ENCODE data around the gene PATE2. TPM values are rescaled to one million over a fixed set of nuclear protein-coding genes. Genes with fewer than 3 reads are reported as not detected.

PATE2 gene
- total RNA-seq, 4 donors from 2014 or later = 0.85 TPM; not detected in 3

DNA sequence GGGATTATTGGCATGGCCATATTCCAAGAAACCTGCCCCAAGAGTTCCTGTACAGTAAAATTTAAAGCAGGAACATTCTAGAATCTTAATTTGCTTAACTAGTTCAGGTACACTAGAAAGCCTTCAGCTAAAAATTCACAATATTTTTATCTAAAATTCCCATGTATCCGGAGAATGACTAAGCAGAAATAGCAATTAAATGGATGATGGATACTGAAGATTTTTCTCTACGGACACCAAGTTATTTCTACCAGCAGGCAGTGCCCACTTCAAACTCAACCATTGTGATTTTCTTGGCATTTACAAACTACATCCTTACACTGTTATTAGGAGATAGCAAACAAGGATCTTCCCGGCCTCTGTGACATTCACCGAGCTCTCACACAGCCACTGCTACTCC is 12.2 kb upstream of the PATE2 start:
- H3K4me3 ChIP-seq = no peak overlapping the region
- peaks cover 0 to 4% of the 10 kb centered on the region in 2 donors for H3K9me3 ChIP-seq
- intact Hi-C loops (cut with DNase I; ENCODE audit: low total_unique reads) = no loop called here
- no peaks in the 10 kb centered on the region for H3K36me3 ChIP-seq
- TF ChIP-seq POLR2A (IDR thresholded peaks at IDR 0.05) = no peak
- TF ChIP-seq, protein P1, sequence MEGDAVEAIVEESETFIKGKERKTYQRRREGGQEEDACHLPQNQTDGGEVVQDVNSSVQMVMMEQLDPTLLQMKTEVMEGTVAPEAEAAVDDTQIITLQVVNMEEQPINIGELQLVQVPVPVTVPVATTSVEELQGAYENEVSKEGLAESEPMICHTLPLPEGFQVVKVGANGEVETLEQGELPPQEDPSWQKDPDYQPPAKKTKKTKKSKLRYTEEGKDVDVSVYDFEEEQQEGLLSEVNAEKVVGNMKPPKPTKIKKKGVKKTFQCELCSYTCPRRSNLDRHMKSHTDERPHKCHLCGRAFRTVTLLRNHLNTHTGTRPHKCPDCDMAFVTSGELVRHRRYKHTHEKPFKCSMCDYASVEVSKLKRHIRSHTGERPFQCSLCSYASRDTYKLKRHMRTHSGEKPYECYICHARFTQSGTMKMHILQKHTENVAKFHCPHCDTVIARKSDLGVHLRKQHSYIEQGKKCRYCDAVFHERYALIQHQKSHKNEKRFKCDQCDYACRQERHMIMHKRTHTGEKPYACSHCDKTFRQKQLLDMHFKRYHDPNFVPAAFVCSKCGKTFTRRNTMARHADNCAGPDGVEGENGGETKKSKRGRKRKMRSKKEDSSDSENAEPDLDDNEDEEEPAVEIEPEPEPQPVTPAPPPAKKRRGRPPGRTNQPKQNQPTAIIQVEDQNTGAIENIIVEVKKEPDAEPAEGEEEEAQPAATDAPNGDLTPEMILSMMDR (IDR thresholded peaks at IDR 0.05) = no peak
- no peak for DNase-seq
- no peaks in the 10 kb centered on the region for H3K4me1 ChIP-seq
- no peaks in the 10 kb centered on the region for H3K27me3 ChIP-seq
- H3K27ac ChIP-seq = no peak overlapping the region

DNA sequence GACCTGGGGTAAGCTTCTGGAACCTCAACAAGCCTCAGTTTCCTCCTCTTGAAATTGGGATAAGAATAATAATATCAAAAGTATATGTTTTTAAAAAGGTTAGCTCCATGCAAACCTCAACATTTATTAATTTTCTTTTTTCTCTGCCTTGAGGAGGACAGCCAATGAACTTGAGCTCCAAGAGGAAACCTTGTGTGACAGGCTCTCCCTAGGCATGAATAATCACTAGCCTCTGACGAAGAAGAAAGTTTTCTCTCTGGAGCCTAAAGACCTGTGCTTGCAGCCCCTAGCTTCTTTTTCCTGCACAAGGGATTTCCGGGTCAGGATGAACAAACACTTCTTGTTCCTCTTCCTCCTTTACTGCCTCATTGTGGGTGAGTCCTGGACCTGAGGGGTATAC is 9.2 kb upstream of the PATE2 start, which contains the start of gene PATE3:
Gene PATE3, plus strand, starts transcription at position 301 of the 400 bp plus-strand sequence. Its CDS starts 25 bp downstream, at position 326.
- H3K27ac ChIP-seq = no peak within 1 kb of the TSS
- DNase-seq = no peak
- H3K36me3 ChIP-seq = no peaks in the 10 kb centered on the region
- no peaks in the 10 kb centered on the region for H3K27me3 ChIP-seq
- intact Hi-C loops (cut with DNase I; ENCODE audit: low total_unique reads) = no loop called here
- no peak within 1 kb of the TSS for H3K4me3 ChIP-seq
- no peaks in the 10 kb centered on the region for H3K4me1 ChIP-seq
- TF ChIP-seq, protein P1 (IDR thresholded peaks at IDR 0.05) = no peak
- no peak for TF ChIP-seq POLR2A (IDR thresholded peaks at IDR 0.05)
- no peaks in the 10 kb centered on the region for H3K9me3 ChIP-seq

DNA sequence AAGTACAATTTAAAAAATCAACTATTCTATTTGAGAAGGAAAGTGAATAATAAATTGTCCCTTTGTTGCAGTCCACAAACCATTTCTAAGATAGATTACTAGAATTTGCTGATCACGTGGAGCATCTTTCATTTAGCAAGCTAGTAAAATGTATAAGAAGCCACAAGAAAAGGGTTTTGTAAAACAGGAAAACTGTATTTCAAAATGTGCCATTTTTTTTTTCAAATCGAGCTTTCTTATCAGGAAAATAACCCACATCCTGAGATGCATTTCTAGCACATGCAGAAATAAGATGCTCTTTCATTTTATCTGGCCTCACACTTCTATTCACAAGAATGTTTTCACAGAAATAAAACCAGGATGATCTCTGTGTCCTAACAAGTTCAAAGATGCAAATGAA is 6.0 kb upstream of the PATE2 start:
- Histone ChIP-seq H3K27me3 (no peaks in the 10 kb centered on the region), H3K4me3 (no peak overlapping the region), H3K4me1 (no peaks in the 10 kb centered on the region), H3K36me3 (no peaks in the 10 kb centered on the region), H3K9me3 (no peaks in the 10 kb centered on the region), H3K27ac (no peak overlapping the region)
- intact Hi-C loops (cut with DNase I; ENCODE audit: low total_unique reads) = no loop called here
- TF ChIP-seq, protein P1 (IDR thresholded peaks at IDR 0.05) = no peak
- no peak for TF ChIP-seq POLR2A (IDR thresholded peaks at IDR 0.05)
- DNase-seq = no peak

DNA sequence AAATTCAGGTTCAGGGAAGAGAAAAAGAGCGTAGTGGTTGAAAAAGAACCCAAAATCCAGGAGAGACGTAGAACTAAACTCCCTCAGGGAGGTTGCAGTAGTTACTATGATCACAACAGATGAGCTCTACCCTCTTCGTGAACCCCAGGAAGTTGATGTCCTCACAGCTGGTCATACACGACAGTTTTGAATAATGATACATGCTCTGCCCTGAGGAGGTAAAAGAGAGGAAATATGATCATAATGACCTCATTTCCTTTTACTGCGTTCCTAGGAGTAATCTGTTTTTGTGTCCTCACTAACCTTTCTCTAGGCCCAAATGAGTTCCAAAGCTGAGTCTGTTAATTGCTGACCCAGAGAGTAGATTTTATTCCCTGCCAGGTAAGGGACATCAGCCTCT is 1.3 kb downstream of the PATE2 start:
- DNase-seq = no peak
- TF ChIP-seq POLR2A (IDR thresholded peaks at IDR 0.05) = no peak
- TF ChIP-seq, protein P1 (IDR thresholded peaks at IDR 0.05) = no peak
- no peak overlapping the region for H3K27ac ChIP-seq
- H3K36me3 ChIP-seq = no peaks in the 10 kb centered on the region
- no peaks in the 10 kb centered on the region for H3K9me3 ChIP-seq
- no peak overlapping the region for H3K4me3 ChIP-seq
- H3K4me1 ChIP-seq = no peaks in the 10 kb centered on the region
- intact Hi-C loops (cut with DNase I; ENCODE audit: low total_unique reads) = no loop called here
- no peaks in the 10 kb centered on the region for H3K27me3 ChIP-seq

DNA sequence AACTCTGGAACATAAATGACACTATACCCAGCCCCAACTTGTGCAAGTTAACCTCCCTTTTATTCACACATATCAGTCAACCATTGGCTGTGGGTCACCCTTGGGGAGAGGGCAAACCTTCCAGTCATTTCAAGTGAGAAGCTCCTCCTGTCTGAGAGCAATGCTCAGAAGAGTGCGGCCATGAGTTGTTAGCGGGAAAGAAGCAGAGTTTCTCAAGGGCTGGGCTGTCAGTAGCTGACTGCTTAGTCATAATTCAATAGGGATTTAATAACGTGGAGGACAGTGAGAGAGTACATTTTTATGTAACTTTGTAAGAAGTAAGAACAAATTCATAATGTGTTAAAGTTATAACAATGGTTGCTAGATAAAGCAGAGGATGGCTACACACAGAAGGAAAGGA is 5.1 kb downstream of the PATE2 start:
- intact Hi-C loops (cut with DNase I; ENCODE audit: low total_unique reads) = no loop called here

More for the DNA sequence above, 5.1 kb downstream of the PATE2 start:
- no peak for DNase-seq
- Histone ChIP-seq H3K27me3 (no peaks in the 10 kb centered on the region), H3K9me3 (no peaks in the 10 kb centered on the region), H3K4me3 (no peak overlapping the region), H3K36me3 (no peaks in the 10 kb centered on the region), H3K27ac (no peak overlapping the region), H3K4me1 (no peaks in the 10 kb centered on the region)
- TF ChIP-seq, protein P1 (IDR thresholded peaks at IDR 0.05) = no peak
- no peak for TF ChIP-seq POLR2A (IDR thresholded peaks at IDR 0.05)
